Keratinocyte (primary cell): ENCODE data around the gene VAT1. TPM values are rescaled to one million over a fixed set of nuclear protein-coding genes. Genes with fewer than 3 reads are reported as not detected.
A peak's percentile ranks its signal among the peaks of the same experiment; 100 is the strongest.

ENCODE experiments used
- DNase-seq: peaks from one replicate; pipeline ENCODE4 v3.0.0-alpha.2; 2011; ENCODE audit warnings: low read depth, missing footprints, low spot score
- FAIRE-seq: peaks from 2 replicates; lab custom pipeline; 2011; peaks lifted over from hg19 to GRCh38; lab: Jason Lieb, UNC
- H2AFZ ChIP-seq: 2 replicates; pipeline ENCODE4 v1.6.0; 2012; ENCODE audit warnings: low read length, control low read depth, inconsistent platforms; ENCODE audit not compliant: control insufficient read depth
- H3K27ac ChIP-seq: 2 replicates; pipeline ENCODE4 v1.5.1; 2011; ENCODE audit warnings: low read length; ENCODE audit not compliant: control insufficient read depth, insufficient read depth
- H3K27me3 ChIP-seq: 3 replicates; pipeline ENCODE4 v1.6.0; 2011; ENCODE audit warnings: low read length; ENCODE audit not compliant: control insufficient read depth, insufficient read depth; ENCODE audit errors: extremely low read depth
- H3K36me3 ChIP-seq, 2 experiments: 2 replicates in 1 of 2; 3 replicates in 1 of 2; pipeline ENCODE4 v1.5.1; 2011; ENCODE audit warnings: low read length in 2 of 2, mild to moderate bottlenecking in 1 of 2; ENCODE audit not compliant: control insufficient read depth in 2 of 2, insufficient read depth in 2 of 2; ENCODE audit errors: extremely low read depth in 1 of 2
- H3K4me1 ChIP-seq: 3 replicates; pipeline ENCODE4 v1.5.1; 2011; ENCODE audit warnings: low read length; ENCODE audit not compliant: control insufficient read depth, insufficient read depth; ENCODE audit errors: extremely low read depth
- H3K4me2 ChIP-seq: 3 replicates; pipeline ENCODE4 v1.6.0; 2011; ENCODE audit warnings: low read depth, low read length; ENCODE audit not compliant: control insufficient read depth, insufficient read depth; ENCODE audit errors: extremely low read depth
- H3K4me3 ChIP-seq, 3 experiments: fragments of 200-600 bp in 1 of 3; sonication (generic) in 1 of 3; 2 replicates in 2 of 3; 3 replicates in 1 of 3; pipeline ENCODE4 v1.5.1; 2011 to 2016; ENCODE audit warnings: low read length in 3 of 3, mild to moderate bottlenecking in 3 of 3, control low read depth in 2 of 3, inconsistent platforms in 1 of 3, low read depth in 1 of 3, mixed read lengths in 1 of 3, mixed run types in 1 of 3, moderate library complexity in 1 of 3; ENCODE audit not compliant: control insufficient read depth in 2 of 3, insufficient read depth in 2 of 3; ENCODE audit errors: extremely low read depth in 1 of 3
- H3K79me2 ChIP-seq: 2 replicates; pipeline ENCODE4 v1.6.0; 2012; ENCODE audit warnings: low read length; ENCODE audit not compliant: control insufficient read depth, insufficient read depth
- H3K9ac ChIP-seq: 3 replicates; pipeline ENCODE4 v1.6.0; 2011; ENCODE audit warnings: low read length; ENCODE audit not compliant: control insufficient read depth, insufficient read depth; ENCODE audit errors: extremely low read depth
- H3K9me1 ChIP-seq: 3 replicates; pipeline ENCODE4 v1.6.0; 2011; ENCODE audit warnings: low read length; ENCODE audit not compliant: control insufficient read depth, insufficient read depth; ENCODE audit errors: extremely low read depth
- H3K9me3 ChIP-seq: 2 replicates; pipeline ENCODE4 v1.5.1; 2012; ENCODE audit warnings: low read depth, low read length; ENCODE audit not compliant: control insufficient read depth
- H4K20me1 ChIP-seq: 3 replicates; pipeline ENCODE4 v1.6.0; 2011; ENCODE audit warnings: low read length; ENCODE audit not compliant: control insufficient read depth, insufficient read depth; ENCODE audit errors: extremely low read depth
- EZH2 ChIP-seq: IDR thresholded peaks from one replicate; pipeline ENCODE4 v1.6.1; 2012; ENCODE audit warnings: inconsistent platforms, mild to moderate bottlenecking, low read length, moderate library complexity
- dilution Hi-C: fragments of 300-500 bp; cut with MboI; formaldehyde crosslinking; loops from one replicate; pipeline ENCODE4 v1.7.0; 2020; ENCODE audit warnings: low sequenced_read_pairs; ENCODE audit not compliant: extremely low pct_ligation_motif_present
- polyA plus RNA-seq, 5 experiments: library from polyadenylated mRNA; depleted of rRNA in 3 of 5; stranded (reverse) in 3 of 5; stranded (forward) in 1 of 5; unstranded in 1 of 5; fragments of >200 nt; gene quantifications; 1 replicate in 1 of 5; 2 replicates in 3 of 5; 3 replicates in 1 of 5; pipeline versions ENCODE4 v1.2.1 to v1.2.3, GENCODE V29; 2011 to 2012; ENCODE audit warnings: missing spikeins in 2 of 5, low read depth in 1 of 5, low replicate concordance in 1 of 5
- TF ChIP-seq, protein P1 (sequence below), 3 experiments: IDR thresholded peaks in 1 of 3; conservative IDR thresholded peaks in 1 of 3; optimal IDR thresholded peaks in 1 of 3; 2 replicates in 2 of 3; 3 replicates in 1 of 3; pipeline versions ENCODE3 to v1.5.1; 2011; ENCODE audit warnings: low read length in 3 of 3, mild to moderate bottlenecking in 3 of 3, moderate library complexity in 2 of 3, control low read depth in 1 of 3, inconsistent platforms in 1 of 3; ENCODE audit not compliant: insufficient read depth in 2 of 3; ENCODE audit errors: extremely low read depth in 1 of 3

The VAT1 gene
- polyA plus RNA-seq, 1 donor (not counting 4 experiments of a cell fraction or from before 2014, with no cell fraction given), result 151 TPM

GRCh38 chr17:43014649-43015542 lies 7.3 kb downstream of the VAT1 start:
- no peak for TF ChIP-seq EZH2
- TF ChIP-seq, protein P1, sequence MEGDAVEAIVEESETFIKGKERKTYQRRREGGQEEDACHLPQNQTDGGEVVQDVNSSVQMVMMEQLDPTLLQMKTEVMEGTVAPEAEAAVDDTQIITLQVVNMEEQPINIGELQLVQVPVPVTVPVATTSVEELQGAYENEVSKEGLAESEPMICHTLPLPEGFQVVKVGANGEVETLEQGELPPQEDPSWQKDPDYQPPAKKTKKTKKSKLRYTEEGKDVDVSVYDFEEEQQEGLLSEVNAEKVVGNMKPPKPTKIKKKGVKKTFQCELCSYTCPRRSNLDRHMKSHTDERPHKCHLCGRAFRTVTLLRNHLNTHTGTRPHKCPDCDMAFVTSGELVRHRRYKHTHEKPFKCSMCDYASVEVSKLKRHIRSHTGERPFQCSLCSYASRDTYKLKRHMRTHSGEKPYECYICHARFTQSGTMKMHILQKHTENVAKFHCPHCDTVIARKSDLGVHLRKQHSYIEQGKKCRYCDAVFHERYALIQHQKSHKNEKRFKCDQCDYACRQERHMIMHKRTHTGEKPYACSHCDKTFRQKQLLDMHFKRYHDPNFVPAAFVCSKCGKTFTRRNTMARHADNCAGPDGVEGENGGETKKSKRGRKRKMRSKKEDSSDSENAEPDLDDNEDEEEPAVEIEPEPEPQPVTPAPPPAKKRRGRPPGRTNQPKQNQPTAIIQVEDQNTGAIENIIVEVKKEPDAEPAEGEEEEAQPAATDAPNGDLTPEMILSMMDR (optimal IDR thresholded peaks at IDR 0.05 in 1 of 3, IDR thresholded peaks at IDR 0.05 in 1 of 3, conservative IDR thresholded peaks at IDR 0.05 in 1 of 3; ENCODE audit: extremely low read depth in 1 of 3, insufficient read depth in 2 of 3, low read length in 3 of 3), result no peak
- Histone ChIP-seq H3K79me2 (peaks cover 8% of the 10 kb centered on the region), H3K4me3 (no peak overlapping the region), H3K9me3 (no peaks in the 10 kb centered on the region), H3K4me2 (no peak overlapping the region), H3K9me1 (no peaks in the 10 kb centered on the region), H3K4me1 (peaks cover 4% of the 10 kb centered on the region), H3K27me3 (no peaks in the 10 kb centered on the region), H2AFZ (no peak overlapping the region), H3K27ac (no peak overlapping the region), H3K9ac (no peak overlapping the region), H3K36me3 (peaks cover 19 to 31% of the 10 kb centered on the region in 2 experiments), H4K20me1 (no peaks in the 10 kb centered on the region)
- no peak for DNase-seq
- peak; percentile 29 for FAIRE-seq
- dilution Hi-C loops, result no loop called here

DNA sequence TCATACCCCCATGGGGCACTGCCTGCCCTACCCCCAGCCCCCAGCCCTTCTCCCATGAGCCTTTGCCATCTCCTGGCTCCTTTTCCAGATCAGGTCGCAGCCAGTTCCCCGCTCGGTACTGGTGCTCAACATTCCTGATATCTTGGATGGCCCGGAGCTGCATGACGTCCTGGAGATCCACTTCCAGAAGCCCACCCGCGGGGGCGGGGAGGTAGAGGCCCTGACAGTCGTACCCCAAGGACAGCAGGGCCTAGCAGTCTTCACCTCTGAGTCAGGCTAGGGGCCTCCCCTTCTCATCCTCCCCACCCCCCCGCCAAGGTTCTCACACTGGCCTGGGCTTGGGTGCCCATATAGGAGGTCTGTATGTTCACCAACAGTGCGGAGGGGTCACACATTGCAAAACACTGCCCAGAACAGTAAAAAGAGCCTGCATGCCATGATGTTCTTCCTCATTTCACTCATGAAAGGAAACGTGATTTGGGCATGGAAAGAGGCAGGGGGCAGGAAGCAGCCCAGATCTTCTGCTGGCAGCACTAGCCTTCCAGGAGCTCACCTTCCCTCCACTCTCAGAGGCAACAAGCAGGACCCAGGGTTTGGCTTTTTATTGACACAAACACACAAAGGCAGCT lies 8.1 kb downstream of the VAT1 start:
- H3K9me1 ChIP-seq, result no peaks in the 10 kb centered on the region
- no peak for DNase-seq
- no peaks in the 10 kb centered on the region for H3K27me3 ChIP-seq
- TF ChIP-seq, protein P1 (optimal IDR thresholded peaks at IDR 0.05 in 1 of 3, IDR thresholded peaks at IDR 0.05 in 1 of 3, conservative IDR thresholded peaks at IDR 0.05 in 1 of 3; ENCODE audit: extremely low read depth in 1 of 3, insufficient read depth in 2 of 3, low read length in 3 of 3), result no peak
- no peak for TF ChIP-seq EZH2
- no peaks in the 10 kb centered on the region for H3K4me1 ChIP-seq
- no peaks in the 10 kb centered on the region for H4K20me1 ChIP-seq
- H3K9me3 ChIP-seq, result no peaks in the 10 kb centered on the region
- peaks cover 19 to 30% of the 10 kb centered on the region in 2 experiments for H3K36me3 ChIP-seq
- no peak overlapping the region for H3K4me2 ChIP-seq
- H3K9ac ChIP-seq, result no peak overlapping the region
- dilution Hi-C loops, result no loop called here
- no peak for FAIRE-seq
- no peak overlapping the region for H2AFZ ChIP-seq
- H3K79me2 ChIP-seq, result peaks cover 4% of the 10 kb centered on the region
- H3K27ac ChIP-seq, result no peak overlapping the region
- no peak overlapping the region for H3K4me3 ChIP-seq
